K562 (cell line): ENCODE data around the gene CKLF. TPM values are rescaled to one million over a fixed set of nuclear protein-coding genes. Genes with fewer than 3 reads are reported as not detected.

ENCODE experiments used
- ETV1 ChIP-seq: fragments of 450-650 bp; conservative IDR thresholded peaks from 2 replicates; pipeline ENCODE4 v1.6.1; 2016; ENCODE audit warnings: missing genetic modification characterization, control low read depth, low read depth, missing compliant biosample characterization
- HDAC6 ChIP-seq: IDR thresholded peaks from 2 replicates; pipeline ENCODE4 v1.6.1; 2012; ENCODE audit warnings: low read depth, mild to moderate bottlenecking, control low read depth, inconsistent platforms, low read length, moderate library complexity
- TRIM24 ChIP-seq, 2 experiments: fragments of 450-650 bp; IDR thresholded peaks; 2 replicates each; pipeline ENCODE4 v1.6.1; 2016
- polyA plus RNA-seq, 8 experiments: library from polyadenylated mRNA; depleted of rRNA in 4 of 8; stranded (reverse) in 5 of 8; unstranded in 3 of 8; fragments of >200 nt; fragmentation: Nextera tagmentation in 2 of 8; fragmentation: Illumina TruSeq in 1 of 8; extraction: Ambion mirVana in 2 of 8; extraction: Trizol in 1 of 8; gene quantifications; 2 replicates each; pipeline versions ENCODE4 v1.2.1 to v1.2.3, GENCODE V29; 2011 to 2014; ENCODE audit warnings: inconsistent platforms in 1 of 8, missing spikeins in 1 of 8
- total RNA-seq, 7 experiments: library from RNA; depleted of rRNA in 6 of 7; stranded (reverse); fragments of >200 nt in 6 of 7; fragmentation: Illumina TruSeq in 2 of 7; extraction: Trizol in 2 of 7; gene quantifications; 2 replicates each; pipeline versions ENCODE4 v1.2.1 to v1.2.3, GENCODE V29; 2011 to 2021; ENCODE audit warnings: low replicate concordance in 1 of 7
- TF ChIP-seq, protein P1 (sequence below), 2 experiments: fragments of 450-650 bp; IDR thresholded peaks; 2 replicates each; pipeline ENCODE4 v1.6.1; 2016; ENCODE audit warnings: mild to moderate bottlenecking in 2 of 2, borderline replicate concordance in 1 of 2, low read depth in 1 of 2, moderate library complexity in 1 of 2
- TF ChIP-seq, protein P2 (sequence below): fragments of 450-650 bp; conservative IDR thresholded peaks from 2 replicates; pipeline ENCODE4 v1.6.1; 2016; ENCODE audit warnings: missing genetic modification characterization, low read depth, mild to moderate bottlenecking, missing compliant biosample characterization, moderate library complexity

The CKLF gene
- total and polyA plus RNA-seq, 9 of the 15 experiments (the other 6 are each of a cell fraction or from before 2014, with no cell fraction given) = 84.8 to 322 (median 118) TPM

DNA sequence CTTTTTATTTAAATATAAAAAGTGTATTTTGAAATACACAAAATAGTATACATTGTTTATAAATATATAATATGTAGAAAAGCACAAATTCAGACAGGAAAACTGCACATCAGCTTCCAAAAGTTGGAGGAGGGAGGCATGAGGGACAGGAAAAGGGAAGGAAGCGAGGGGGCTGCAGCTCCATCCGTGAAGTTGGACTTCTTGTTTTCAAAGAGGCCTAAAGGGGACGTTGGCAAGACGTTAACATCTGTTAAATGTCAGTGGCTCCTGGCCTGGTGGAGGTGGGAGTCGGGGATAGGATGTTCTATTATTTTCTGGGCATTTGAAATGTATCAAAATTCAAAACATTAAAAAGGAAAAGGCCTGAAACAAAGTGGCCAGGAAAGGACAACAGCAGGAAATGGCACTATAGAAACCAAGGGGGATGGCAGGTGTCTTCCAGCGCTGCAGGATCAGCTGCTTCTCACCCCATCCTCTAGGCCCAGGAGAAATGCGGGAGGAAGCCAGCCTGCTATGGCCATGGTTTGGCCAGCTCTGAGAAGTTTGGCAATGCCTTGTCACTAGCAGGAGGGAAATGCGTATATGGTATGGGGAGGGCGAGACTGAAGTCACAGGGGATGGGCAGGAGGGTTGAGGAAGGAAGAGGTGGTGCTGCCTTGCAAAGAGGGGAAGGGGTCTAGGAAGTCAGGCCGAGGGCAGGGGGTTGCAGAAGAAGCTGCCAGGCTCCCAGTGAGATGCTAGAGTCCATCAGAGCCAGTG lies 33.3 kb downstream of the CKLF start (continued):
- TF ChIP-seq, protein P1, sequence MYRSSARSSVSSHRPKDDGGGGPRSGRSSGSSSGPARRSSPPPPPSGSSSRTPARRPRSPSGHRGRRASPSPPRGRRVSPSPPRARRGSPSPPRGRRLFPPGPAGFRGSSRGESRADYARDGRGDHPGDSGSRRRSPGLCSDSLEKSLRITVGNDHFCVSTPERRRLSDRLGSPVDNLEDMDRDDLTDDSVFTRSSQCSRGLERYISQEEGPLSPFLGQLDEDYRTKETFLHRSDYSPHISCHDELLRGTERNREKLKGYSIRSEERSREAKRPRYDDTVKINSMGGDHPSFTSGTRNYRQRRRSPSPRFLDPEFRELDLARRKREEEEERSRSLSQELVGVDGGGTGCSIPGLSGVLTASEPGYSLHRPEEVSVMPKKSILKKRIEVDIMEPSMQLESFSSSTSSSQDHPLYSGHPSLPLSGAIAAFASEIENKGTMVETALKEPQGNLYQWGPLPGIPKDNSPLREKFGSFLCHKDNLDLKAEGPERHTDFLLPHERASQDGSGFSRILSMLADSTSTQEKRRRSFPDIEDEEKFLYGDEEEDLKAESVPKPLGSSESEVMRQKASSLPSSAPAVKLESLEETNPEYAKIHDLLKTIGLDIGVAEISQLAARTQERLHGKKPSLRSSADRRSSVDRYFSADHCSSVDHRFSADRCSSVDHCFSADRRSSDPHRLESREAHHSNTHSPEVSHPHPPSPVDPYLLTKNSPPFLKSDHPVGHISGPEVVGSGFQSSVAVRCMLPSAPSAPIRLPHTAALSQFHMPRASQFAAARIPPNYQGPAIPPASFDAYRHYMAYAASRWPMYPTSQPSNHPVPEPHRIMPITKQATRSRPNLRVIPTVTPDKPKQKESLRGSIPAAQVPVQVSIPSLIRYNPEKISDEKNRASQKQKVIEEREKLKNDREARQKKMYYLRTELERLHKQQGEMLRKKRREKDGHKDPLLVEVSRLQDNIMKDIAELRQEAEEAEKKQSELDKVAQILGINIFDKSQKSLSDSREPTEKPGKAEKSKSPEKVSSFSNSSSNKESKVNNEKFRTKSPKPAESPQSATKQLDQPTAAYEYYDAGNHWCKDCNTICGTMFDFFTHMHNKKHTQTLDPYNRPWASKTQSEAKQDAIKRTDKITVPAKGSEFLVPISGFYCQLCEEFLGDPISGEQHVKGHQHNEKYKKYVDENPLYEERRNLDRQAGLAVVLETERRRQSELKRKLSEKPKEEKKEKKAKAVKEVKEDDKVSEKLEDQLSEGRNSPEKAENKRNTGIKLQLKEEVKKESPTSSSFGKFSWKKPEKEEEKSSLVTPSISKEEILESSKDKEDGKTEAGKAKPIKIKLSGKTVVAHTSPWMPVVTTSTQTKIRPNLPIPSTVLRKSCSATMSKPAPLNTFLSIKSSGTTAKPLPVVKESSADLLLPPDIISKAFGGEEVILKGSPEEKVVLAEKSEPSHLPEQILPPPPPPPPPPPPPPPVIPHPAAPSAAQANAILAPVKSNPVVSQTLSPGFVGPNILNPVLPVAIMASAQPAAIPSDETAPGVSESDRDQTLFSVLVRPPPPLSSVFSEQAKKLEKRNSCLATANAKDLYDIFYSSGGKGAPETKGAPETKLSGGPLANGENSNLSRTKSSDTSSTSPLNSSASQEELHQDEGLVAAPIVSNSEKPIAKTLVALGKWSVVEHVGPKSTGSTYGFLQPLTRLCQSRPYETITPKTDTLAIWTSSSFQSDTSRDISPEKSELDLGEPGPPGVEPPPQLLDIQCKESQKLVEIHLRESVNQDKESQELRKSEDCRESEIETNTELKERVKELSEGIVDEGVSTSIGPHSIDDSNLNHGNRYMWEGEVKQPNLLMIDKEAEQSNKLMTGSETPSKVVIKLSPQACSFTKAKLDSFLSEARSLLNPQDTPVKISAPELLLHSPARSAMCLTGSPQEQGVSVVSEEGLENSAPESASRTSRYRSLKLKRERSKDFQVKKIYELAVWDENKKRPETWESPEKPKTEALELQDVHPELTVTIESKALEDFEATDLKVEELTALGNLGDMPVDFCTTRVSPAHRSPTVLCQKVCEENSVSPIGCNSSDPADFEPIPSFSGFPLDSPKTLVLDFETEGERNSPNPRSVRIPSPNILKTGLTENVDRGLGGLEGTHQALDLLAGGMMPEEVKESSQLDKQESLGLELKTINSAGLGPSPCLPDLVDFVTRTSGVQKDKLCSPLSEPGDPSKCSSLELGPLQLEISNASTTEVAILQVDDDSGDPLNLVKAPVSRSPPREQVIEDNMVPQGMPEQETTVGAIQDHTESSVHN (IDR thresholded peaks at IDR 0.05; ENCODE audit: borderline replicate concordance in 1 of 2, low read depth in 1 of 2) = no peak
- TF ChIP-seq TRIM24 (IDR thresholded peaks at IDR 0.05) (no peak), HDAC6 (no peak), ETV1 (no peak)
- TF ChIP-seq, protein P2, sequence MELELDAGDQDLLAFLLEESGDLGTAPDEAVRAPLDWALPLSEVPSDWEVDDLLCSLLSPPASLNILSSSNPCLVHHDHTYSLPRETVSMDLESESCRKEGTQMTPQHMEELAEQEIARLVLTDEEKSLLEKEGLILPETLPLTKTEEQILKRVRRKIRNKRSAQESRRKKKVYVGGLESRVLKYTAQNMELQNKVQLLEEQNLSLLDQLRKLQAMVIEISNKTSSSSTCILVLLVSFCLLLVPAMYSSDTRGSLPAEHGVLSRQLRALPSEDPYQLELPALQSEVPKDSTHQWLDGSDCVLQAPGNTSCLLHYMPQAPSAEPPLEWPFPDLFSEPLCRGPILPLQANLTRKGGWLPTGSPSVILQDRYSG (tag) = no peak
